Loucy (cell line): ENCODE data around the gene TEX9.

ENCODE experiments used
- EZH2phosphoT487 ChIP-seq: fragments of 200-600 bp; IDR thresholded peaks from 2 replicates; pipeline ENCODE4 v1.6.1; 2018; ENCODE audit warnings: antibody characterized with exemption, mild to moderate bottlenecking, moderate library complexity, borderline replicate concordance
- TF ChIP-seq, protein P1 (sequence below): fragments of 200-600 bp; sonication (generic); conservative IDR thresholded peaks from 2 replicates; pipeline ENCODE4 v1.5.1; 2014; ENCODE audit warnings: mild to moderate bottlenecking, antibody characterized with exemption, low read length

DNA sequence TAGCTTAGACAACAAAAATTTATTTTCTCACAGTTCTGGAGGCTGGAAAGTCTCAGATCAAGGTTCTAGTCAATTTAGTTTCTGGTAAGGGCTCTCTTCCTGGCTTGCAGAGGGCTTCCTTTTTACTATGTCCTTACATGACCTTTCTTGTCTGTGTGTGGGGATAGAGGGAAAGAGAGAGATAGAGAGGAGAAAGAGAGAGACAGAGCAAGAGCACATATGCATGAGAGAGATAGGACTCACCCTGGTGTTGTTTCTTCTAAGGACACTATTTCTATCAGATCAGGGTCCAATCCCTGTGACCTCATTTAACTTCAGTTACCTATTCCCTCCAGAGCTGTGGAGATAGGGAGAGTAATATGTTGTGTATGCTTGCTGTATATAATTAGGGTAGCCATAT lies 44.9 kb upstream of the TEX9 start:
- TF ChIP-seq EZH2phosphoT487: no peak
- TF ChIP-seq, protein P1, sequence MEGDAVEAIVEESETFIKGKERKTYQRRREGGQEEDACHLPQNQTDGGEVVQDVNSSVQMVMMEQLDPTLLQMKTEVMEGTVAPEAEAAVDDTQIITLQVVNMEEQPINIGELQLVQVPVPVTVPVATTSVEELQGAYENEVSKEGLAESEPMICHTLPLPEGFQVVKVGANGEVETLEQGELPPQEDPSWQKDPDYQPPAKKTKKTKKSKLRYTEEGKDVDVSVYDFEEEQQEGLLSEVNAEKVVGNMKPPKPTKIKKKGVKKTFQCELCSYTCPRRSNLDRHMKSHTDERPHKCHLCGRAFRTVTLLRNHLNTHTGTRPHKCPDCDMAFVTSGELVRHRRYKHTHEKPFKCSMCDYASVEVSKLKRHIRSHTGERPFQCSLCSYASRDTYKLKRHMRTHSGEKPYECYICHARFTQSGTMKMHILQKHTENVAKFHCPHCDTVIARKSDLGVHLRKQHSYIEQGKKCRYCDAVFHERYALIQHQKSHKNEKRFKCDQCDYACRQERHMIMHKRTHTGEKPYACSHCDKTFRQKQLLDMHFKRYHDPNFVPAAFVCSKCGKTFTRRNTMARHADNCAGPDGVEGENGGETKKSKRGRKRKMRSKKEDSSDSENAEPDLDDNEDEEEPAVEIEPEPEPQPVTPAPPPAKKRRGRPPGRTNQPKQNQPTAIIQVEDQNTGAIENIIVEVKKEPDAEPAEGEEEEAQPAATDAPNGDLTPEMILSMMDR: no peak
